ENCODE measurements around the gene ERBB4.

ERBB4 gene

GRCh38 chr2:211404098-211404497, 1134.5 kb downstream of the ERBB4 start:
- no peak overlapping the region for H3K4me3 ChIP-seq (replicated peaks in 1 of 2; ENCODE audit: low read depth in 2 of 2, low read length in 2 of 2)
- TF ChIP-seq CTCF (IDR thresholded peaks at IDR 0.05; ENCODE audit: low read depth, low read length), result no peak

GRCh38 chr2:211401328-211401727, 1137.3 kb downstream of the ERBB4 start:
- no peak for TF ChIP-seq CTCF (IDR thresholded peaks at IDR 0.05; ENCODE audit: low read depth, low read length)
- DNase-seq (ENCODE audit: low read depth in 2 of 2), result peak in 1 of 2 donors; percentile 25
- no peak overlapping the region for H3K4me3 ChIP-seq (replicated peaks in 1 of 2; ENCODE audit: low read depth in 2 of 2, low read length in 2 of 2)

More at GRCh38 chr2:211404098-211404497, 1134.5 kb downstream of the ERBB4 start:
- no peak for DNase-seq (ENCODE audit: low read depth in 2 of 2)

DNA sequence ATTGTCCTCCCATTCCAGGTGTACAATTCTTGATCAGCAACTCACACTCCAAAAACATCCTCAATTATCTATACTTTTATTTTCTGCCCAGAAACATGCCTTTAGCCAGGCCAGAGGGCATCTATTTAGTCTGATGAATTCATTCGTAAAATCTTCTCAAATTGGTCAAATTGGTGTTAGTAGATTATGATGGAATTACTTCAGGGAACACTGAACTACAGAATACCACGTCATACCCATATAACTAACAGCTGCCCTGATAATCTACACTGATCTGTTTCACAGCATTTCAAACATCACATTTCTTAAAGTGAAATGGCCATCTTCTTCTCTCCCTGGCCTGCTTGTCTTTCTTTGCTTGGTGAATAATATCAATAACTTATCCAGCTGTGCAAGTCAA, 1140.8 kb downstream of the ERBB4 start:
- TF ChIP-seq CTCF (IDR thresholded peaks at IDR 0.05; ENCODE audit: low read depth, low read length), result no peak
- no peak for DNase-seq (ENCODE audit: low read depth in 2 of 2)
- no peak overlapping the region for H3K4me3 ChIP-seq (replicated peaks in 1 of 2; ENCODE audit: low read depth in 2 of 2, low read length in 2 of 2)

DNA sequence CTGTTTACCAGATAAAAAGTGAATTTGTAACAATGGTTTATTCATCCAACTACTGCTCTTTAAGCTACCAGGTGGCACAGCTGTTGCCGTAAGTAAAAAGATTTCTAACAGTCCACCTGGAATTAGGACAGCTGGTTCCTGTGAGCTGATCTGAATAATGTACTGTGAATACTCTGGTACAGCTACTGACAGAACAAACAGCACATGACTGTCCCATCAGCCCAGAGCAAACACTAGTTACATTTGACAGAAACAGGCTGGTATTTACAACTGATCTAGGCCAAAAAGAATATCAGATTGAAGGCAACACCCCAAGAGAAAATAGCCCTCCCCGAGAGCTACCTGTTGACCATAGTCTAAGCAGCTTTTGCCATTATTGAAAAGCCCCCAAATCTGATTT, 1141.8 kb downstream of the ERBB4 start:
- H3K4me3 ChIP-seq (replicated peaks in 1 of 2; ENCODE audit: low read depth in 2 of 2, low read length in 2 of 2), result no peak overlapping the region
- TF ChIP-seq CTCF (IDR thresholded peaks at IDR 0.05; ENCODE audit: low read depth, low read length), result no peak
- DNase-seq (ENCODE audit: low read depth in 2 of 2), result no peak

DNA sequence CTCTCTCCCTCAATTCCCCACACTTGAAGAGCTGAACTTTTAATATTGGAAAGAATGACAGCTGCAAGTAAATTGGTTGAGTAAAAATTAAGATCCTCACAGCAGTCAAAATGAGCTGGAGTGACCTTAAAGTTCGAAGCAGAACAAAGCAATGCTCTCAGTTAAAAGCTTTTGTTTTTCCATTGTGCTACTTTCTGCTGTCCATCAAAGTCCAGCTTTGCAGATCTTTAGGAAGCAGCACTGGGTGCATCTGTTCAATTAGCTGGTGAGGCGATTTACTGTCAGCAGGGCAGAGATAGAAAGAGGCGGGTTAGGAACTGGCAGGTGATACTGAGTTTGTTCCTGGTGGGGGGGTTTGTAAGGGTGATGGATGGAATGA, 1147.4 kb downstream of the ERBB4 start:
- H3K4me3 ChIP-seq (replicated peaks in 1 of 2; ENCODE audit: low read depth in 2 of 2, low read length in 2 of 2), result no peak overlapping the region
- no peak for TF ChIP-seq CTCF (IDR thresholded peaks at IDR 0.05; ENCODE audit: low read depth, low read length)
- DNase-seq (ENCODE audit: low read depth in 2 of 2), result no peak

DNA sequence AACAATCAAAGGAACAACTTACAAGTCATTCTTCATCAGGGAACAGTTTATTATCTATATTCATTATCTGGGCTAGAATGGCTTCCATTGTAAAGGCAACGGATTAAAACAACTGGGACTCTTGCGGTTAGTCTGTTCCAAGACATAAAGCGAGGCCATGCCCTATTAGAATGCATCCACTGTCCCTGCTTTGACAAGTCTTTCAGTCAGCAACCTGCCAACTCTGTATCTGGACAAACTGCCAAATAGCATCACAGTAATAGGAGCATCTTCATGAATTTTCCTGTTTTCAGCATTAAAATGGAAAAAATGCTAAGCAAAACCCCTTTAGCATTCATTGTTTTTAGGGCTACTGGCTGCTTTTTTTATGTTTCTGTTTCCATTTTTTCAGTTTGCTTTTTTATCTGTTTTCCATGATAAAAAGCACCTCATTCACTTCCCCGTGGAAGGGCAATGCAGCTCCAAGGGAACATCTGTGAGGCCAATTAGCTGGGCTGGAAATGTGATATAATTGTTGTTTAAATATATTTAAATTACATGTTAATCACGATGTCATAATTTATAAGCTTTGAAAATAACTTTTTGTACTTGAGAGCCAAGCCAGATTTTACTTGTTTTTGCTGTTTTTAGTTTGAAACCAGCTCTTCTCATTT, 1147.9 kb downstream of the ERBB4 start:
- H3K4me3 ChIP-seq (replicated peaks in 1 of 2; ENCODE audit: low read depth in 2 of 2, low read length in 2 of 2), result no peak overlapping the region
- TF ChIP-seq CTCF (IDR thresholded peaks at IDR 0.05; ENCODE audit: low read depth, low read length), result no peak
- DNase-seq (ENCODE audit: low read depth in 2 of 2), result no peak

GRCh38 chr2:211387734-211388133, 1150.9 kb downstream of the ERBB4 start:
- TF ChIP-seq CTCF (IDR thresholded peaks at IDR 0.05; ENCODE audit: low read depth, low read length), result no peak
- H3K4me3 ChIP-seq (replicated peaks in 1 of 2; ENCODE audit: low read depth in 2 of 2, low read length in 2 of 2), result no peak overlapping the region

More at GRCh38 chr2:211387734-211388133, 1150.9 kb downstream of the ERBB4 start:
- no peak for DNase-seq (ENCODE audit: low read depth in 2 of 2)

Data from cardiac fibroblast (primary cell).